ENCODE data around the gene CNN1.

The CNN1 gene

GRCh38 chr19:11538232-11539036, at the start of gene CNN1:
Gene CNN1, plus strand, starts transcription at chr19:11538851. Its CDS starts 77 bp downstream, at chr19:11538928.
- peaks cover 12% of the 10 kb centered on the region; the same call in 1 of the 2 replicates for H3K27me3 ChIP-seq
- no peaks in the 10 kb centered on the region for H3K9me3 ChIP-seq
- no peaks in the 10 kb centered on the region for H4K20me1 ChIP-seq
- H3K4me2 ChIP-seq = peak within 1 kb of the TSS; percentile 17; the same call in 1 of the 2 replicates
- no peak within 1 kb of the TSS for H3K4me3 ChIP-seq
- no peak within 1 kb of the TSS for H3K27ac ChIP-seq
- H3K9ac ChIP-seq = no peak within 1 kb of the TSS
- no peaks in the 10 kb centered on the region for H3K36me3 ChIP-seq
- no peak for TF ChIP-seq Cebpa-rat (IDR thresholded peaks at IDR 0.05)
- H3K4me1 ChIP-seq = 0 out of 2 replicates have a peak, but pooled peaks cover 8% of the 10 kb centered on the region

GRCh38 chr19:11489378-11489777, 49.3 kb upstream of the CNN1 start:
- peaks cover 15% of the 10 kb centered on the region for H3K4me1 ChIP-seq
- H3K27me3 ChIP-seq = no peaks in the 10 kb centered on the region
- H3K4me2 ChIP-seq = no peak overlapping the region
- H3K27ac ChIP-seq = no peak overlapping the region
- TF ChIP-seq Cebpa-rat (IDR thresholded peaks at IDR 0.05) = no peak
- H4K20me1 ChIP-seq = 0 out of 2 replicates have a peak, but pooled peaks cover 12% of the 10 kb centered on the region
- no peak overlapping the region for H3K9ac ChIP-seq
- peaks cover 64% of the 10 kb centered on the region for H3K36me3 ChIP-seq
- H3K4me3 ChIP-seq = no peak overlapping the region
- H3K9me3 ChIP-seq = no peaks in the 10 kb centered on the region

GRCh38 chr19:11494634-11495285, 43.9 kb upstream of the CNN1 start:
- peaks cover 16% of the 10 kb centered on the region; the same call in 1 of the 2 replicates for H4K20me1 ChIP-seq
- H3K9me3 ChIP-seq = no peaks in the 10 kb centered on the region
- TF ChIP-seq Cebpa-rat (IDR thresholded peaks at IDR 0.05) = no peak
- no peak overlapping the region for H3K4me3 ChIP-seq
- no peaks in the 10 kb centered on the region for H3K4me1 ChIP-seq
- peaks cover 83% of the 10 kb centered on the region for H3K36me3 ChIP-seq
- H3K27ac ChIP-seq = no peak overlapping the region
- H3K27me3 ChIP-seq = no peaks in the 10 kb centered on the region
- no peak overlapping the region for H3K4me2 ChIP-seq
- no peak overlapping the region for H3K9ac ChIP-seq

DNA sequence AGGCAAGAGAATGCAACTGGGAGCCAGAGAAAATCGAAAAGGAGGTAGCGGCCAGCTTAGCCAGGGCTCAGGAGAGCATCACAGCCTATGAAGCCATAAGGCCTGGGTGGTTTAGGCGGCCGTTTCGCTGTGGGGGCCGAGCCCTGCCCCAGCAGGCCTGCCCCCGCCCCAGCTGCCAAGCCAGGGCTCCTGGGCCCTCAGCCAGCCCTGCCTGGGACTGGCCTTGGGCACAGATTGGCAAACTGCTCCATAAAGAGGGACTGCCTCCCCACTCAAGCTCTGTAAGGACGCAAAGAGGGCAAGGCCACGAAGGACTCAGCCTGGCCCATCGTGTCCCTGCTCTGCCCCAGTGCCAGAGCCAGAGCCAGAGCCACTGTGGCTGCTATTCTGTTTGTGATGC, 43.2 kb upstream of the CNN1 start:
- Histone ChIP-seq H3K27ac (no peak overlapping the region), H4K20me1 (peaks cover 16% of the 10 kb centered on the region; the same call in 1 of the 2 replicates), H3K27me3 (no peaks in the 10 kb centered on the region), H3K4me3 (no peak overlapping the region), H3K4me1 (no peaks in the 10 kb centered on the region), H3K9ac (no peak overlapping the region), H3K36me3 (peaks cover 78% of the 10 kb centered on the region), H3K4me2 (no peak overlapping the region), H3K9me3 (no peaks in the 10 kb centered on the region)
- no peak for TF ChIP-seq Cebpa-rat (IDR thresholded peaks at IDR 0.05)

DNA sequence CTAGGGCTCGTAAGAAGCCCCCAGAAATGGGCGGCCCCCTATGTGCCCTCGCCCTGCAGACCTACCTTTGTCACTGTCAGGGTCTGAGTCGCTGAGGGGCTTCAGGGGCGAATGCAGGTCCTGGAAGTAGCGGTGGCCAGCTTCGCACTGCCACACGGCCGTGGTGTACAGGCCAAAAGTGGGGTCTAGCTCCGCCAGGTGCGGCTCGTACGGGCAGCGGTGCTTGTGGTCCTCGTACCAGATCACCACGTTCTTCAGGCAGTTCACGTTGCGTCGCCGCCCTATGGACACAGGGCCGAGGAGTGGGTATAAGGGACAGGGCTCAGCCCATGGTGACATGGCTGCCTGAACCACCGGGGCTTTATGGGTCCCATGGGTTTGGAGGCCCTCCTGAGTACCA, 42.8 kb upstream of the CNN1 start:
- Histone ChIP-seq H4K20me1 (peaks cover 16% of the 10 kb centered on the region; the same call in 1 of the 2 replicates), H3K4me1 (no peaks in the 10 kb centered on the region), H3K9ac (no peak overlapping the region), H3K27ac (no peak overlapping the region), H3K36me3 (peaks cover 78% of the 10 kb centered on the region), H3K27me3 (no peaks in the 10 kb centered on the region), H3K4me2 (no peak overlapping the region), H3K9me3 (no peaks in the 10 kb centered on the region), H3K4me3 (no peak overlapping the region)
- TF ChIP-seq Cebpa-rat (IDR thresholded peaks at IDR 0.05) = no peak

GRCh38 chr19:11496391-11497163, 42.1 kb upstream of the CNN1 start:
- Histone ChIP-seq H3K4me1 (no peaks in the 10 kb centered on the region), H3K27ac (no peak overlapping the region), H3K36me3 (peaks cover 78% of the 10 kb centered on the region), H3K9ac (no peak overlapping the region), H3K4me2 (no peak overlapping the region), H3K9me3 (no peaks in the 10 kb centered on the region), H4K20me1 (peaks cover 16% of the 10 kb centered on the region; the same call in 1 of the 2 replicates), H3K4me3 (no peak overlapping the region), H3K27me3 (no peaks in the 10 kb centered on the region)
- TF ChIP-seq Cebpa-rat (IDR thresholded peaks at IDR 0.05) = no peak

GRCh38 chr19:11499220-11499726, 39.4 kb upstream of the CNN1 start:
- Histone ChIP-seq H3K27me3 (no peaks in the 10 kb centered on the region), H4K20me1 (peaks cover 16% of the 10 kb centered on the region; the same call in 1 of the 2 replicates), H3K9ac (no peak overlapping the region), H3K4me3 (no peak overlapping the region), H3K9me3 (no peaks in the 10 kb centered on the region), H3K36me3 (peaks cover 56% of the 10 kb centered on the region), H3K4me1 (peaks cover 2% of the 10 kb centered on the region), H3K4me2 (no peak overlapping the region), H3K27ac (no peak overlapping the region)
- TF ChIP-seq Cebpa-rat (IDR thresholded peaks at IDR 0.05) = no peak

DNA sequence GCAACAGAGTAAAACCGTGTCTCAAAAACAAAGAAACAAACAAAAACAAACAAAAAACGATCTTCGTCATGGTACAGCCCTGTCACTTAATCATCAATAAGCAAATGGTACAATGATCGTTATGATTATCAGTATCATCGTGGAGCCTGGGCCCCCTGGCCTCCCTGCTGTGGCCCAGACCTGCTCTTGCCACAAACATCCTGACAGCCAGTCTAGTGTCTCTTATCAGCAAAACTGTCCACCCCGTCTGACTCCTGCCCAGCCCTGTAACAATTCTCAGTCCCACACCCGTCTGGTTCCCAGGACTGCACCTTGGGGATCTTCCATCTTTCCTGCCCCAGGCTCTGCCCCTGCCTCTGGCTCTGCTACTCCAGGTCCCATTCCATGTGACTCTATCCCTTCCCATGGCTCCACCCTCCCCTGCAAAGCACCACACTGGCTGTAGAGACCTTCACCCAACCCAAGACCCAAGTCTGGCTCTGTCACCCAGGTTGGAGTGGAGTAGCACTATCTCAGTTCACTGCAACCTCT, 38.7 kb upstream of the CNN1 start:
- Histone ChIP-seq H3K27ac (no peak overlapping the region), H3K4me2 (no peak overlapping the region)

GRCh38 chr19:11504502-11505031, 34.1 kb upstream of the CNN1 start:
- TF ChIP-seq Cebpa-rat (IDR thresholded peaks at IDR 0.05) = no peak
- Histone ChIP-seq H4K20me1 (no peaks in the 10 kb centered on the region; the same call in 1 of the 2 replicates), H3K27ac (no peak overlapping the region), H3K4me3 (peak overlapping the region; percentile 92), H3K27me3 (no peaks in the 10 kb centered on the region), H3K36me3 (peaks cover 29% of the 10 kb centered on the region; the same call in 1 of the 2 replicates), H3K4me2 (peak overlapping the region; percentile 85), H3K9ac (peak overlapping the region; percentile 90; the same call in 1 of the 2 replicates), H3K4me1 (peaks cover 24% of the 10 kb centered on the region), H3K9me3 (no peaks in the 10 kb centered on the region)

More for the DNA sequence above, 38.7 kb upstream of the CNN1 start:
- H3K9ac ChIP-seq = no peak overlapping the region
- H3K4me1 ChIP-seq = peaks cover 9% of the 10 kb centered on the region
- no peak for TF ChIP-seq Cebpa-rat (IDR thresholded peaks at IDR 0.05)
- peaks cover 49% of the 10 kb centered on the region for H3K36me3 ChIP-seq
- H3K4me3 ChIP-seq = no peak overlapping the region
- H4K20me1 ChIP-seq = peaks cover 16% of the 10 kb centered on the region; the same call in 1 of the 2 replicates
- H3K9me3 ChIP-seq = no peaks in the 10 kb centered on the region
- no peaks in the 10 kb centered on the region for H3K27me3 ChIP-seq

Data from BLaER1 (cell line).